GM12878 (cell line): ENCODE measurements around the gene HLA-DMA. TPM values are rescaled to one million over a fixed set of nuclear protein-coding genes. Genes with fewer than 3 reads are reported as not detected.
A peak's percentile ranks its signal among the peaks of the same experiment; 100 is the strongest.

Experiments
- BRCA1 ChIP-seq: IDR thresholded peaks from 2 replicates; pipeline ENCODE4 v1.6.1; 2011; ENCODE audit warnings: low read depth, low read length, improper control_type of control experiment
- ELK1 ChIP-seq: IDR thresholded peaks from 2 replicates; pipeline ENCODE4 v1.6.1; 2012; ENCODE audit warnings: low read depth, low read length, improper control_type of control experiment
- ESRRA ChIP-seq: IDR thresholded peaks from 2 replicates; pipeline ENCODE4 v1.6.1; 2012; ENCODE audit warnings: mild to moderate bottlenecking, low read length, improper control_type of control experiment
- IKZF1 ChIP-seq: fragments of 450-650 bp; conservative IDR thresholded peaks from 2 replicates; pipeline ENCODE4 v1.6.1; 2017; ENCODE audit warnings: antibody characterized with exemption, mild to moderate bottlenecking
- JUNB ChIP-seq: IDR thresholded peaks from 2 replicates; pipeline ENCODE4 v1.6.1; 2016; ENCODE audit warnings: antibody characterized with exemption, mild to moderate bottlenecking
- NR2C2 ChIP-seq: IDR thresholded peaks from 2 replicates; pipeline ENCODE4 v1.6.1; 2011; ENCODE audit warnings: borderline replicate concordance, low read depth; ENCODE audit not compliant: control insufficient read depth, insufficient read length
- PML ChIP-seq: IDR thresholded peaks from 2 replicates; pipeline ENCODE4 v1.6.1; 2012; ENCODE audit warnings: low read length, inconsistent platforms
- TAF1 ChIP-seq: IDR thresholded peaks from 2 replicates; pipeline ENCODE4 v1.6.1; 2011; ENCODE audit warnings: mild to moderate bottlenecking, low read depth, low read length, borderline replicate concordance
- ZBTB33 ChIP-seq: fragments of 450-650 bp; IDR thresholded peaks from 2 replicates; pipeline ENCODE4 v1.6.1; 2017; ENCODE audit warnings: mild to moderate bottlenecking
- ZBTB4 ChIP-seq: fragments of 450-650 bp; formaldehyde crosslinking; IDR thresholded peaks from 2 replicates; pipeline ENCODE4 v1.4.0; 2022; ENCODE audit warnings: mild to moderate bottlenecking, moderate library complexity
- polyA plus RNA-seq, 11 experiments: library from polyadenylated mRNA; depleted of rRNA in 4 of 11; unstranded in 6 of 11; stranded (reverse) in 5 of 11; fragments of >200 nt; fragmentation: Nextera tagmentation in 4 of 11; fragmentation: Illumina TruSeq in 1 of 11; extraction: Ambion mirVana in 4 of 11; extraction: Trizol in 1 of 11; gene quantifications; 1 replicate in 1 of 11; 2 replicates in 10 of 11; pipeline versions ENCODE4 v1.2.1 to v1.2.3, GENCODE V29; 2011 to 2016; ENCODE audit warnings: inconsistent platforms in 2 of 11, missing spikeins in 2 of 11, low read depth in 1 of 11
- total RNA-seq, 4 experiments: library from RNA; depleted of rRNA in 3 of 4; stranded (reverse); fragments of >200 nt in 3 of 4; fragmentation: Illumina TruSeq in 1 of 4; extraction: Trizol in 1 of 4; gene quantifications; 2 replicates each; pipeline versions ENCODE4 v1.2.1 to v1.2.3, GENCODE V29; 2013 to 2021

Gene HLA-DMA
- total and polyA plus RNA-seq, 10 of the 15 experiments (the other 5 are each of a cell fraction or from before 2014, with no cell fraction given) = 177 to 552 (median 309) TPM

GRCh38 chr6:32947552-32948465 lies 5.1 kb downstream of the HLA-DMA start (continued):
- TF ChIP-seq ELK1 = 0 out of 2 replicates have a peak, but pooled peaks have one; percentile 12
- no peak for TF ChIP-seq NR2C2
- no peak for TF ChIP-seq ZBTB4 (CRISPR knock-in tag)
- TF ChIP-seq PML = no peak
- no peak for TF ChIP-seq BRCA1
- TF ChIP-seq TAF1 = no peak
- no peak for TF ChIP-seq ESRRA
- TF ChIP-seq IKZF1 = peak; percentile 54; the same call in 1 of the 2 replicates
- TF ChIP-seq ZBTB33 = no peak
- no peak for TF ChIP-seq JUNB
